ENCODE results near the gene PSD2. TPM values are rescaled to one million over a fixed set of nuclear protein-coding genes. Genes with fewer than 3 reads are reported as not detected.

The PSD2 gene
- total and polyA plus RNA-seq, 10 of the 15 experiments (the other 5 are each of a cell fraction or from before 2014, with no cell fraction given) = 0.02 to 0.14 (median 0.03) TPM; not detected in 5

DNA sequence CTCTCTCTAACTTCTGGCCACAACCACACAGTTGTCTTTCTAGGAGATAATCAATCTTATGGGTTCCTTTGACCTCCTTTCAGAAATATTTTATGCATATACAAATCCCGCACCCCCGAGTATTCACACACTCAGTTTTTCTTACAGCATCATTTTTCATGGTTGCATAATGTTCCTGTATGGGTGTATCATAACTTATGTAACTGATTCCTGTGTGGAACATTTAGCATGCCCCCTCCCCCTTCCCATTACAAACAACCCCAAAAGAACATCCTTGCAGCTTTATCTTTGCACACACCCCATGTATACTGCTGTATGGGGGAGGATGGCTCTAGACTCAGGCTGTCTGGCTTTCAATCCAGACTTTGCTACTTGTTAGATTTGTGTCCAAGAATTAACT, 93.8 kb downstream of the PSD2 start:
- POLR2A ChIA-PET = no interaction called here
- no TSS peak for BruUV-seq (replicated peaks)
- RAD21 ChIA-PET (ENCODE audit: unreplicated experiment) = no interaction called here
- Histone ChIP-seq H3K27me3 (replicated peaks in 1 of 2; ENCODE audit: control insufficient read depth in 2 of 2, insufficient read depth in 2 of 2, low read length in 1 of 2) (no peaks in the 10 kb centered on the region), H3K27ac (ENCODE audit: control insufficient read depth, insufficient read depth) (no peak overlapping the region), H3K79me2 (ENCODE audit: control insufficient read depth, insufficient read depth, low read length) (no peaks in the 10 kb centered on the region), H3K4me3 (no peak overlapping the region), H3K9me3 (replicated peaks; ENCODE audit: control insufficient read depth, insufficient read depth, low read length) (no peaks in the 10 kb centered on the region), H3K4me2 (ENCODE audit: control insufficient read depth, insufficient read depth) (no peak overlapping the region), H2AFZ (ENCODE audit: control insufficient read depth, low read depth, low read length) (no peak overlapping the region), H3K36me3 (ENCODE audit: control insufficient read depth in 2 of 2, insufficient read depth in 2 of 2, low read length in 1 of 2) (no peaks in the 10 kb centered on the region; a peak in 2 of 4 replicates), H4K20me1 (ENCODE audit: control insufficient read depth, insufficient read depth) (no peaks in the 10 kb centered on the region), H3K4me1 (ENCODE audit: control insufficient read depth, insufficient read depth, low read length) (peaks cover 4% of the 10 kb centered on the region; the same call in 1 of the 2 replicates), H3K9ac (ENCODE audit: control insufficient read depth, insufficient read depth, low read length) (no peak overlapping the region)
- 50% methylated on average over 2 of the region's 2 CpGs for WGBS (ENCODE audit: insufficient coverage, insufficient replicate concordance, low lambda C conversion rate, missing lambda C conversion rate)
- no peak for ATAC-seq
- DNase-seq (ENCODE audit: low read depth, low spot score) = no peak
- FAIRE-seq = no peak
- intact Hi-C loops (cut with micrococcal nuclease; ENCODE audit: unreplicated experiment) (no loop called here), in situ Hi-C loops (cut with MboI) (no loop called here)
- CTCF ChIA-PET = interaction anchor here (0.8 to 8.4 kb wide), 5 partner anchors 24 to 102 kb away, joined by 3 to 50 read pairs (median 4); no protein-coding TSS in a partner anchor
- SMC1A ChIA-PET (ENCODE audit: uncharacterized antibody, unreplicated experiment) = interaction anchor here (1.0 to 1.9 kb wide), 2 partner anchors 66 to 78 kb away, joined by 3 to 10 read pairs; no protein-coding TSS in a partner anchor
- no peak for TF ChIP-seq HDAC6 (IDR thresholded peaks at IDR 0.05; ENCODE audit: unreplicated experiment)
- TF ChIP-seq ZNF384 (IDR thresholded peaks at IDR 0.05; ENCODE audit: borderline replicate concordance, low read depth, low read length) = no peak
- TF ChIP-seq PAX8 (IDR thresholded peaks at IDR 0.05) = no peak
- TF ChIP-seq, protein P1, sequence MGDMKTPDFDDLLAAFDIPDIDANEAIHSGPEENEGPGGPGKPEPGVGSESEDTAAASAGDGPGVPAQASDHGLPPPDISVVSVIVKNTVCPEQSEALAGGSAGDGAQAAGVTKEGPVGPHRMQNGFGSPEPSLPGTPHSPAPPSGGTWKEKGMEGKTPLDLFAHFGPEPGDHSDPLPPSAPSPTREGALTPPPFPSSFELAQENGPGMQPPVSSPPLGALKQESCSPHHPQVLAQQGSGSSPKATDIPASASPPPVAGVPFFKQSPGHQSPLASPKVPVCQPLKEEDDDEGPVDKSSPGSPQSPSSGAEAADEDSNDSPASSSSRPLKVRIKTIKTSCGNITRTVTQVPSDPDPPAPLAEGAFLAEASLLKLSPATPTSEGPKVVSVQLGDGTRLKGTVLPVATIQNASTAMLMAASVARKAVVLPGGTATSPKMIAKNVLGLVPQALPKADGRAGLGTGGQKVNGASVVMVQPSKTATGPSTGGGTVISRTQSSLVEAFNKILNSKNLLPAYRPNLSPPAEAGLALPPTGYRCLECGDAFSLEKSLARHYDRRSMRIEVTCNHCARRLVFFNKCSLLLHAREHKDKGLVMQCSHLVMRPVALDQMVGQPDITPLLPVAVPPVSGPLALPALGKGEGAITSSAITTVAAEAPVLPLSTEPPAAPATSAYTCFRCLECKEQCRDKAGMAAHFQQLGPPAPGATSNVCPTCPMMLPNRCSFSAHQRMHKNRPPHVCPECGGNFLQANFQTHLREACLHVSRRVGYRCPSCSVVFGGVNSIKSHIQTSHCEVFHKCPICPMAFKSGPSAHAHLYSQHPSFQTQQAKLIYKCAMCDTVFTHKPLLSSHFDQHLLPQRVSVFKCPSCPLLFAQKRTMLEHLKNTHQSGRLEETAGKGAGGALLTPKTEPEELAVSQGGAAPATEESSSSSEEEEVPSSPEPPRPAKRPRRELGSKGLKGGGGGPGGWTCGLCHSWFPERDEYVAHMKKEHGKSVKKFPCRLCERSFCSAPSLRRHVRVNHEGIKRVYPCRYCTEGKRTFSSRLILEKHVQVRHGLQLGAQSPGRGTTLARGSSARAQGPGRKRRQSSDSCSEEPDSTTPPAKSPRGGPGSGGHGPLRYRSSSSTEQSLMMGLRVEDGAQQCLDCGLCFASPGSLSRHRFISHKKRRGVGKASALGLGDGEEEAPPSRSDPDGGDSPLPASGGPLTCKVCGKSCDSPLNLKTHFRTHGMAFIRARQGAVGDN (IDR thresholded peaks at IDR 0.05) = no peak
- TF ChIP-seq, protein P2, sequence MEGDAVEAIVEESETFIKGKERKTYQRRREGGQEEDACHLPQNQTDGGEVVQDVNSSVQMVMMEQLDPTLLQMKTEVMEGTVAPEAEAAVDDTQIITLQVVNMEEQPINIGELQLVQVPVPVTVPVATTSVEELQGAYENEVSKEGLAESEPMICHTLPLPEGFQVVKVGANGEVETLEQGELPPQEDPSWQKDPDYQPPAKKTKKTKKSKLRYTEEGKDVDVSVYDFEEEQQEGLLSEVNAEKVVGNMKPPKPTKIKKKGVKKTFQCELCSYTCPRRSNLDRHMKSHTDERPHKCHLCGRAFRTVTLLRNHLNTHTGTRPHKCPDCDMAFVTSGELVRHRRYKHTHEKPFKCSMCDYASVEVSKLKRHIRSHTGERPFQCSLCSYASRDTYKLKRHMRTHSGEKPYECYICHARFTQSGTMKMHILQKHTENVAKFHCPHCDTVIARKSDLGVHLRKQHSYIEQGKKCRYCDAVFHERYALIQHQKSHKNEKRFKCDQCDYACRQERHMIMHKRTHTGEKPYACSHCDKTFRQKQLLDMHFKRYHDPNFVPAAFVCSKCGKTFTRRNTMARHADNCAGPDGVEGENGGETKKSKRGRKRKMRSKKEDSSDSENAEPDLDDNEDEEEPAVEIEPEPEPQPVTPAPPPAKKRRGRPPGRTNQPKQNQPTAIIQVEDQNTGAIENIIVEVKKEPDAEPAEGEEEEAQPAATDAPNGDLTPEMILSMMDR (IDR thresholded peaks at IDR 0.05 in 2 of 3, conservative IDR thresholded peaks at IDR 0.05 in 1 of 3; ENCODE audit: control insufficient read depth in 2 of 3, extremely low read depth in 1 of 3, insufficient read depth in 1 of 3, low read depth in 3 of 3, low read length in 3 of 3) = no peak
- TF ChIP-seq BCL11A (IDR thresholded peaks at IDR 0.05; ENCODE audit: low read depth, low read length) = no peak
- TF ChIP-seq ZZZ3 (IDR thresholded peaks at IDR 0.05; ENCODE audit: control insufficient read depth, insufficient read length, low read depth) = no peak
- no peak for TF ChIP-seq TARDBP (IDR thresholded peaks at IDR 0.05; ENCODE audit: borderline replicate concordance)
- TF ChIP-seq ESRRA (IDR thresholded peaks at IDR 0.05; ENCODE audit: low read length) = no peak
- TF ChIP-seq DPF2 (IDR thresholded peaks at IDR 0.05) = no peak
- no peak for TF ChIP-seq MXI1 (IDR thresholded peaks at IDR 0.05; ENCODE audit: low read depth, low read length)
- TF ChIP-seq CREM (IDR thresholded peaks at IDR 0.05; ENCODE audit: low read depth) = no peak
- TF ChIP-seq ELK1 (IDR thresholded peaks at IDR 0.05; ENCODE audit: low read depth, low read length) = no peak
- TF ChIP-seq MYB (IDR thresholded peaks at IDR 0.05; ENCODE audit: borderline replicate concordance, low read depth, low read length) = no peak
- no peak for TF ChIP-seq MTA3 (IDR thresholded peaks at IDR 0.05; ENCODE audit: borderline replicate concordance, low read length)
- no peak for TF ChIP-seq ZNF274 (IDR thresholded peaks at IDR 0.05; ENCODE audit: insufficient read depth, insufficient read length)
- TF ChIP-seq NRF1 (conservative IDR thresholded peaks at IDR 0.05; ENCODE audit: low read depth, low read length) = no peak
- no peak for TF ChIP-seq SPI1 (IDR thresholded peaks at IDR 0.05; ENCODE audit: borderline replicate concordance, insufficient read depth, low read depth, low read length)

Measured in GM12878 (cell line).